DND-41 (cell line): ENCODE measurements around the gene AXIN1.

Experiments
- EZH2 ChIP-seq: IDR thresholded peaks from 3 replicates; pipeline ENCODE4 v1.6.1; 2012; ENCODE audit warnings: borderline replicate concordance, low read depth, mild to moderate bottlenecking, moderate library complexity, low read length, inconsistent platforms; ENCODE audit not compliant: severe bottlenecking
- TF ChIP-seq, protein P1 (sequence below): IDR thresholded peaks from 2 replicates; pipeline ENCODE4 v1.5.1; 2012; ENCODE audit warnings: borderline replicate concordance, low read length, moderate library complexity, mild to moderate bottlenecking; ENCODE audit not compliant: poor library complexity, severe bottlenecking; ENCODE audit errors: extremely low read depth

GRCh38 chr16:351804-352520 lies 561 bp downstream of the AXIN1 start:
- TF ChIP-seq, protein P1, sequence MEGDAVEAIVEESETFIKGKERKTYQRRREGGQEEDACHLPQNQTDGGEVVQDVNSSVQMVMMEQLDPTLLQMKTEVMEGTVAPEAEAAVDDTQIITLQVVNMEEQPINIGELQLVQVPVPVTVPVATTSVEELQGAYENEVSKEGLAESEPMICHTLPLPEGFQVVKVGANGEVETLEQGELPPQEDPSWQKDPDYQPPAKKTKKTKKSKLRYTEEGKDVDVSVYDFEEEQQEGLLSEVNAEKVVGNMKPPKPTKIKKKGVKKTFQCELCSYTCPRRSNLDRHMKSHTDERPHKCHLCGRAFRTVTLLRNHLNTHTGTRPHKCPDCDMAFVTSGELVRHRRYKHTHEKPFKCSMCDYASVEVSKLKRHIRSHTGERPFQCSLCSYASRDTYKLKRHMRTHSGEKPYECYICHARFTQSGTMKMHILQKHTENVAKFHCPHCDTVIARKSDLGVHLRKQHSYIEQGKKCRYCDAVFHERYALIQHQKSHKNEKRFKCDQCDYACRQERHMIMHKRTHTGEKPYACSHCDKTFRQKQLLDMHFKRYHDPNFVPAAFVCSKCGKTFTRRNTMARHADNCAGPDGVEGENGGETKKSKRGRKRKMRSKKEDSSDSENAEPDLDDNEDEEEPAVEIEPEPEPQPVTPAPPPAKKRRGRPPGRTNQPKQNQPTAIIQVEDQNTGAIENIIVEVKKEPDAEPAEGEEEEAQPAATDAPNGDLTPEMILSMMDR = no peak
- no peak for TF ChIP-seq EZH2
